ENCODE data around the gene HDAC11. TPM values are rescaled to one million over a fixed set of nuclear protein-coding genes. Genes with fewer than 3 reads are reported as not detected.
"Not testable (repeated sequence)": the region's sequence is repeated elsewhere in the genome, so short reads cannot be mapped to it uniquely, and the experiment has no call there.

HDAC11 gene
- total and polyA plus RNA-seq, 4 donors = 12.3 to 17.3 (median 15.0) TPM

- peaks cover 0 to 5% (median 2%) of the 10 kb centered on the region in 5 donors for H3K4me1 ChIP-seq (ENCODE audit: control insufficient read depth in 5 of 5, insufficient read depth in 5 of 5, low read length in 5 of 5)
- H3K9me3 ChIP-seq (ENCODE audit: control insufficient read depth in 4 of 4, insufficient read depth in 3 of 4, low read length in 3 of 4) = no peaks in the 10 kb centered on the region
- H3K27me3 ChIP-seq (ENCODE audit: control insufficient read depth in 3 of 3, insufficient read depth in 3 of 3, low read length in 2 of 3) = no peaks in the 10 kb centered on the region
- 83 to 87% methylated on average over 2 of the region's 2 CpGs for WGBS, 2 donors
- H3K4me3 ChIP-seq = no peak overlapping the region
- H3K27ac ChIP-seq (ENCODE audit: low read depth in 1 of 2, low read length in 1 of 2) = no peak overlapping the region
- DNase-seq = no peak
- H3K36me3 ChIP-seq (ENCODE audit: control insufficient read depth in 4 of 4, insufficient read depth in 4 of 4, low read length in 4 of 4) = peaks cover 0 to 10% (median 6%) of the 10 kb centered on the region in 4 donors
- H3K9ac ChIP-seq (ENCODE audit: insufficient read depth in 1 of 2, low read length in 2 of 2) = no peak overlapping the region
- no peak for ATAC-seq (ENCODE audit: insufficient read depth, low FRiP score)
- TF ChIP-seq CTCF (IDR thresholded peaks at IDR 0.05; ENCODE audit: control extremely low read depth, extremely low read depth) = no peak
Measured at GRCh38 chr3:13497386-13497785, 17.3 kb downstream of the HDAC11 start.

- Histone ChIP-seq H3K9me3 (ENCODE audit: control insufficient read depth in 4 of 4, insufficient read depth in 3 of 4, low read length in 3 of 4) (no peaks in the 10 kb centered on the region), H3K36me3 (ENCODE audit: control insufficient read depth in 4 of 4, insufficient read depth in 4 of 4, low read length in 4 of 4) (peaks cover 0 to 10% (median 7%) of the 10 kb centered on the region in 4 donors), H3K27me3 (ENCODE audit: control insufficient read depth in 3 of 3, insufficient read depth in 3 of 3, low read length in 2 of 3) (no peaks in the 10 kb centered on the region), H3K4me3 (no peak overlapping the region), H3K9ac (ENCODE audit: insufficient read depth in 1 of 2, low read length in 2 of 2) (no peak overlapping the region), H3K4me1 (ENCODE audit: control insufficient read depth in 5 of 5, insufficient read depth in 5 of 5, low read length in 5 of 5) (peaks cover 0 to 5% (median 2%) of the 10 kb centered on the region in 5 donors), H3K27ac (ENCODE audit: low read depth in 1 of 2, low read length in 1 of 2) (no peak overlapping the region)
- ATAC-seq (ENCODE audit: insufficient read depth, low FRiP score) (no peak), DNase-seq (no peak)
- 84 to 87% methylated on average over 14 of the region's 14 CpGs for WGBS, 2 donors
- no peak for TF ChIP-seq CTCF (IDR thresholded peaks at IDR 0.05; ENCODE audit: control extremely low read depth, extremely low read depth)
Measured at GRCh38 chr3:13498354-13499060, 18.4 kb downstream of the HDAC11 start.

GRCh38 chr3:13499246-13499645 lies 19.1 kb downstream of the HDAC11 start:
- not testable (repeated sequence) for H3K27me3 ChIP-seq (ENCODE audit: control insufficient read depth in 3 of 3, insufficient read depth in 3 of 3, low read length in 2 of 3); DNase-seq; H3K9me3 ChIP-seq (ENCODE audit: control insufficient read depth in 4 of 4, insufficient read depth in 3 of 4, low read length in 3 of 4); H3K4me3 ChIP-seq; H3K9ac ChIP-seq (ENCODE audit: insufficient read depth in 1 of 2, low read length in 2 of 2); H3K27ac ChIP-seq (ENCODE audit: low read depth in 1 of 2, low read length in 1 of 2); H3K4me1 ChIP-seq (ENCODE audit: control insufficient read depth in 5 of 5, insufficient read depth in 5 of 5, low read length in 5 of 5); ATAC-seq (ENCODE audit: insufficient read depth, low FRiP score)
- 96 to 99% methylated on average over 11 of the region's 11 CpGs for WGBS, 2 donors
- peaks cover 0 to 10% (median 3%) of the 10 kb centered on the region in 4 donors for H3K36me3 ChIP-seq (ENCODE audit: control insufficient read depth in 4 of 4, insufficient read depth in 4 of 4, low read length in 4 of 4)

- H3K9ac ChIP-seq (ENCODE audit: insufficient read depth in 1 of 2, low read length in 2 of 2) = no peak overlapping the region
- TF ChIP-seq CTCF (IDR thresholded peaks at IDR 0.05; ENCODE audit: control extremely low read depth, extremely low read depth) = no peak
- H3K27ac ChIP-seq (ENCODE audit: low read depth in 1 of 2, low read length in 1 of 2) = no peak overlapping the region
- ATAC-seq (ENCODE audit: insufficient read depth, low FRiP score) (no peak), DNase-seq (no peak)
- no peak overlapping the region for H3K4me3 ChIP-seq
- 88 to 89% methylated on average over 15 of the region's 15 CpGs for WGBS, 2 donors
- H3K36me3 ChIP-seq (ENCODE audit: control insufficient read depth in 4 of 4, insufficient read depth in 4 of 4, low read length in 4 of 4) = peaks cover 0 to 18% (median 3%) of the 10 kb centered on the region in 4 donors
- H3K9me3 ChIP-seq (ENCODE audit: control insufficient read depth in 4 of 4, insufficient read depth in 3 of 4, low read length in 3 of 4) = no peaks in the 10 kb centered on the region
- H3K27me3 ChIP-seq (ENCODE audit: control insufficient read depth in 3 of 3, insufficient read depth in 3 of 3, low read length in 2 of 3) = no peaks in the 10 kb centered on the region
- H3K4me1 ChIP-seq (ENCODE audit: control insufficient read depth in 5 of 5, insufficient read depth in 5 of 5, low read length in 5 of 5) = peaks cover 0 to 5% (median 2%) of the 10 kb centered on the region in 5 donors
Measured at GRCh38 chr3:13500133-13500885, 20.2 kb downstream of the HDAC11 start.

All from lung (tissue), 12 donors.